Measurements from ENCODE around the gene NCOA6. TPM values are rescaled to one million over a fixed set of nuclear protein-coding genes. Genes with fewer than 3 reads are reported as not detected.

Gene NCOA6
- total and polyA plus RNA-seq, 2 of the 4 experiments (the other 2 are of a cell fraction): 3.6 to 13.1 TPM

DNA sequence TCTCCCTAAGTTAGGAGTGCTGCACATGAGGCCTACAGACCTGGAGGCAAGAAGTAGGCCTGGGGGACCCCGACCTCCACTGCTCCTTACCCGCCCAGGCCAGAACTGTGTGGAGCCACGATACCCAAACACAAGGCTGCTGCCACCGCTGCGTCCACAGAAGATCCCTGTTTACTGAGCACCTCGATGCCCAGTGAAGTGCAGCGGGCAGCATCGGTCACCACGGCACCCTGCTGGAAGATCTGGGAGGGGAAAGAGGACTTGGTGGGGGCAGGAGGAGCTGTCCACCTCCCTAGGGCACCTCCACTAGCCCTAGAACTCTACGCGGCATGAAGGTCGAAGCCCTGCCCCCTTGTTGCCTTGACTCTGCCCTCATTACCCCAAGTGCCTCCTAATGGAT lies 37.3 kb upstream of the NCOA6 start:
- Histone ChIP-seq H4K8ac (ENCODE audit: low read depth in 2 of 2, low read length in 2 of 2) (no peak overlapping the region), H3K4me2 (ENCODE audit: low read depth, low read length) (no peak overlapping the region), H4K20me1 (ENCODE audit: insufficient read depth, low read length) (no peaks in the 10 kb centered on the region; the same call in 1 of the 2 replicates), H3K9ac (ENCODE audit: low read depth, low read length) (no peak overlapping the region), H3K18ac (ENCODE audit: low read depth, low read length) (no peak overlapping the region), H3K4me1 (ENCODE audit: control insufficient read depth, insufficient read depth, low read length) (no peaks in the 10 kb centered on the region), H3K36me3 (ENCODE audit: control insufficient read depth, insufficient read depth, low read length) (peaks cover 24% of the 10 kb centered on the region), H3K79me1 (ENCODE audit: low read depth in 1 of 2, low read length in 2 of 2) (peaks cover 4 to 13% of the 10 kb centered on the region in 2 experiments; a peak in 2 of 4 replicates), H3K27ac (ENCODE audit: insufficient read depth, low read length) (no peak overlapping the region), H2AFZ (replicated peaks; ENCODE audit: low read length, poor library complexity) (no peak overlapping the region), H2BK20ac (ENCODE audit: low read depth, low read length) (no peak overlapping the region), H4K5ac (ENCODE audit: low read depth, low read length) (no peak overlapping the region), H2AK5ac (ENCODE audit: low read depth, low read length) (no peak overlapping the region), H3K4ac (ENCODE audit: low read depth, low read length) (no peak overlapping the region), H3K4me3 (ENCODE audit: insufficient read depth, low read depth, low read length) (no peak overlapping the region), H3K23ac (ENCODE audit: low read depth, low read length) (no peak overlapping the region), H3K14ac (replicated peaks; ENCODE audit: low read depth, low read length) (no peak overlapping the region), H2BK5ac (ENCODE audit: low read depth, low read length, poor library complexity, severe bottlenecking) (no peak overlapping the region), H3K9me3 (ENCODE audit: control insufficient read depth, insufficient read depth, low read length) (no peaks in the 10 kb centered on the region), H3K9me1 (ENCODE audit: insufficient read depth, low read length) (no peaks in the 10 kb centered on the region), H2AK9ac (replicated peaks; ENCODE audit: low read depth, low read length, poor library complexity) (no peak overlapping the region), H2BK15ac (ENCODE audit: low read depth, low read length) (no peak overlapping the region), H3K56ac (ENCODE audit: extremely low read depth, insufficient read depth, low read length) (no peak overlapping the region), H2BK120ac (ENCODE audit: low read depth, low read length) (no peak overlapping the region), H4K91ac (ENCODE audit: insufficient read depth, low read depth, low read length) (no peak overlapping the region), H3K27me3 (ENCODE audit: control insufficient read depth, insufficient read depth, low read length) (no peaks in the 10 kb centered on the region)
- no peak for DNase-seq
- ChIA-PET POLR2A (ENCODE audit: unreplicated experiment) (no interaction called here), CTCF (interaction anchor here (0.6 kb wide), 1 partner anchor 234 kb away, joined by 3 read pairs; no protein-coding TSS in a partner anchor)
- intact Hi-C loops (cut with micrococcal nuclease): no loop called here
- no peak for TF ChIP-seq NFE2L2 (IDR thresholded peaks at IDR 0.05; ENCODE audit: low read depth, low read length)
- no peak for TF ChIP-seq RAD21 (IDR thresholded peaks at IDR 0.05; ENCODE audit: low read length)
- no peak for TF ChIP-seq FOS (IDR thresholded peaks at IDR 0.05; ENCODE audit: low read depth, low read length)
- no peak for TF ChIP-seq RCOR1 (IDR thresholded peaks at IDR 0.05; ENCODE audit: insufficient replicate concordance, low read length)
- TF ChIP-seq MAFK (IDR thresholded peaks at IDR 0.05; ENCODE audit: low read depth, low read length): no peak
- no peak for TF ChIP-seq MAZ (IDR thresholded peaks at IDR 0.05; ENCODE audit: borderline replicate concordance, low read depth, low read length)
- TF ChIP-seq RFX5 (IDR thresholded peaks at IDR 0.05; ENCODE audit: low read depth, low read length): no peak
- TF ChIP-seq, protein P1, sequence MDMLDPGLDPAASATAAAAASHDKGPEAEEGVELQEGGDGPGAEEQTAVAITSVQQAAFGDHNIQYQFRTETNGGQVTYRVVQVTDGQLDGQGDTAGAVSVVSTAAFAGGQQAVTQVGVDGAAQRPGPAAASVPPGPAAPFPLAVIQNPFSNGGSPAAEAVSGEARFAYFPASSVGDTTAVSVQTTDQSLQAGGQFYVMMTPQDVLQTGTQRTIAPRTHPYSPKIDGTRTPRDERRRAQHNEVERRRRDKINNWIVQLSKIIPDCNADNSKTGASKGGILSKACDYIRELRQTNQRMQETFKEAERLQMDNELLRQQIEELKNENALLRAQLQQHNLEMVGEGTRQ (IDR thresholded peaks at IDR 0.05; ENCODE audit: low read depth, low read length): no peak
- TF ChIP-seq POLR2A (IDR thresholded peaks at IDR 0.05; ENCODE audit: low read depth, low read length): no peak
- TF ChIP-seq, protein P2, sequence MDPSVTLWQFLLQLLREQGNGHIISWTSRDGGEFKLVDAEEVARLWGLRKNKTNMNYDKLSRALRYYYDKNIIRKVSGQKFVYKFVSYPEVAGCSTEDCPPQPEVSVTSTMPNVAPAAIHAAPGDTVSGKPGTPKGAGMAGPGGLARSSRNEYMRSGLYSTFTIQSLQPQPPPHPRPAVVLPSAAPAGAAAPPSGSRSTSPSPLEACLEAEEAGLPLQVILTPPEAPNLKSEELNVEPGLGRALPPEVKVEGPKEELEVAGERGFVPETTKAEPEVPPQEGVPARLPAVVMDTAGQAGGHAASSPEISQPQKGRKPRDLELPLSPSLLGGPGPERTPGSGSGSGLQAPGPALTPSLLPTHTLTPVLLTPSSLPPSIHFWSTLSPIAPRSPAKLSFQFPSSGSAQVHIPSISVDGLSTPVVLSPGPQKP (IDR thresholded peaks at IDR 0.05; ENCODE audit: borderline replicate concordance, low read depth, low read length): no peak
- WGBS, 2 experiments (ENCODE audit: extremely low coverage in 2 of 2, insufficient read length in 1 of 2): 93% methylated on average over 5 of the region's 12 CpGs; no CpG with 5 or more reads in 1 of the 2 experiments
- ATAC-seq (ENCODE audit: low read depth): no peak
- no TSS peak for BruUV-seq (replicated peaks)
- dilution Hi-C loops (cut with HindIII; ENCODE audit: low sequenced_read_pairs, unreplicated experiment): no loop called here
- in situ Hi-C loops (cut with MboI; ENCODE audit: low sequenced_read_pairs): loop anchor here (25.0 kb wide), 1 partner anchor 400 kb away; no protein-coding TSS in a partner anchor
